ELR (cell line): ENCODE measurements around the gene AHCY.
"Not testable (repeated sequence)": the region's sequence is repeated elsewhere in the genome, so short reads cannot be mapped to it uniquely, and the experiment has no call there.

Source experiments
- DNase-seq: peaks from one replicate; pipeline ENCODE4 v3.0.0-alpha.2; 2015; ENCODE audit warnings: low read depth

Gene AHCY

GRCh38 chr20:34296468-34296867 is 6.7 kb downstream of the AHCY start:
- no peak for DNase-seq

- DNase-seq: no peak
Measured at GRCh38 chr20:34295284-34295683, 7.9 kb downstream of the AHCY start.

GRCh38 chr20:34294563-34294962 is 8.6 kb downstream of the AHCY start:
- no peak for DNase-seq

- DNase-seq: no peak
Measured at GRCh38 chr20:34293589-34293988, 9.6 kb downstream of the AHCY start.

- no peak for DNase-seq
Measured at GRCh38 chr20:34293119-34293518, 10.0 kb downstream of the AHCY start.

- DNase-seq: no peak
Measured at GRCh38 chr20:34292496-34292895, 10.7 kb downstream of the AHCY start.

- DNase-seq: no peak
Measured at GRCh38 chr20:34290471-34290870, 12.7 kb downstream of the AHCY start.

GRCh38 chr20:34287500-34287899 is 15.7 kb downstream of the AHCY start:
- DNase-seq: not testable (repeated sequence)

- DNase-seq: no peak
Measured at GRCh38 chr20:34285450-34285849, 17.7 kb downstream of the AHCY start.

GRCh38 chr20:34283844-34284243 is 19.3 kb downstream of the AHCY start:
- DNase-seq: no peak

GRCh38 chr20:34282041-34282440 is 21.1 kb downstream of the AHCY start:
- DNase-seq: no peak

- DNase-seq: no peak
Measured at GRCh38 chr20:34281177-34281576, 22.0 kb downstream of the AHCY start.

- no peak for DNase-seq
Measured at GRCh38 chr20:34274694-34275093, 28.5 kb downstream of the AHCY start.

GRCh38 chr20:34271956-34272355 is 31.2 kb downstream of the AHCY start:
- DNase-seq: peak; percentile 82

GRCh38 chr20:34269996-34270627 is 33.0 kb downstream of the AHCY start:
- no peak for DNase-seq

GRCh38 chr20:34268851-34269636 is 34.1 kb downstream of the AHCY start:
- DNase-seq: peak; percentile 20

- no peak for DNase-seq
Measured at GRCh38 chr20:34268145-34268544, 35.0 kb downstream of the AHCY start.

GRCh38 chr20:34264141-34264540 is 39.0 kb downstream of the AHCY start:
- no peak for DNase-seq

- not testable (repeated sequence) for DNase-seq
Measured at GRCh38 chr20:34263468-34263867, 39.7 kb downstream of the AHCY start.

- DNase-seq: peak; percentile 51
Measured at GRCh38 chr20:34262488-34263288, 40.5 kb downstream of the AHCY start.

- DNase-seq: no peak
Measured at GRCh38 chr20:34260208-34260942, 42.8 kb downstream of the AHCY start.

- no peak for DNase-seq
Measured at GRCh38 chr20:34256629-34257124, 46.5 kb downstream of the AHCY start.
